ENCODE measurements around the gene ITGB3. TPM values are rescaled to one million over a fixed set of nuclear protein-coding genes. Genes with fewer than 3 reads are reported as not detected.
A peak's percentile ranks its signal among the peaks of the same experiment; 100 is the strongest.
"Not testable (repeated sequence)": the region's sequence is repeated elsewhere in the genome, so short reads cannot be mapped to it uniquely, and the experiment has no call there.

The ITGB3 gene
- total RNA-seq, 2 donors from 2014 or later = 7.8 to 283 TPM

GRCh38 chr17:47265983-47266541 lies 12.4 kb downstream of the ITGB3 start:
- peaks cover 24% of the 10 kb centered on the region for H3K27me3 Mint-ChIP-seq
- no peak for ATAC-seq

DNA sequence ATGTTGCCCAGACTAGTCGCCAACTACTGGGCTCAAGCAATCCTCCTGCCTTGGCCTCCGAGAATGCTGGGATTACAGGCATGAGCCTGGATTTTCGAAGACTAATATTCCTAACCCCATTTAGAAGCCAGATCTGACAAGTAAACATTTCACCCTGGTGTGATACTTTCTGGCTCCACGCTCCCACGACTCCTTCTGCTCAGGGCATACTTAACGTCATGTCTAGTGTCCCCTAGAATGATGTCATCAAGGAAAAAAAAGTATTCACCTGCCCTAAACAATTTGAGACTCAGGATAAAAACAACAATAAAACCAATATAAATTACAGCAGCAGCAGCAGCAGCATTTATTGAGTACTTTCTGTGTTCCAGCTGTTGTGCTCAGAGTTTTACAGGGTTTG lies 13.2 kb downstream of the ITGB3 start:
- Mint-ChIP-seq H3K4me1 (peaks cover 2% of the 10 kb centered on the region), H3K4me3 (no peak overlapping the region), H3K27ac (no peak overlapping the region), H3K27me3 (peaks cover 21% of the 10 kb centered on the region), H3K36me3 (ENCODE audit: low read depth) (no peaks in the 10 kb centered on the region)
- DNase-seq (no peak), ATAC-seq (no peak)
- H3K9me3 ChIP-seq (ENCODE audit: control insufficient read depth, low read length, poor library complexity, severe bottlenecking) = no peaks in the 10 kb centered on the region

More at GRCh38 chr17:47265983-47266541, 12.4 kb downstream of the ITGB3 start:
- Mint-ChIP-seq H3K4me3 (no peak overlapping the region), H3K4me1 (peaks cover 2% of the 10 kb centered on the region), H3K27ac (no peak overlapping the region), H3K36me3 (ENCODE audit: low read depth) (no peaks in the 10 kb centered on the region)
- DNase-seq = no peak
- no peaks in the 10 kb centered on the region for H3K9me3 ChIP-seq (ENCODE audit: control insufficient read depth, low read length, poor library complexity, severe bottlenecking)

- H3K27ac Mint-ChIP-seq = no peak overlapping the region
- no peak for ATAC-seq
These were observed 13.8 kb downstream of the ITGB3 start for GRCh38 chr17:47267354-47267828.

GRCh38 chr17:47268964-47269363 lies 15.3 kb downstream of the ITGB3 start:
- not testable (repeated sequence) for H3K27me3 Mint-ChIP-seq; DNase-seq; H3K36me3 Mint-ChIP-seq (ENCODE audit: low read depth); H3K9me3 ChIP-seq (ENCODE audit: control insufficient read depth, low read length, poor library complexity, severe bottlenecking); H3K27ac Mint-ChIP-seq; ATAC-seq; H3K4me1 Mint-ChIP-seq; H3K4me3 Mint-ChIP-seq

More at GRCh38 chr17:47267354-47267828, 13.8 kb downstream of the ITGB3 start:
- Mint-ChIP-seq H3K36me3 (ENCODE audit: low read depth) (no peaks in the 10 kb centered on the region), H3K4me3 (no peak overlapping the region), H3K4me1 (peaks cover 2% of the 10 kb centered on the region), H3K27me3 (peaks cover 15% of the 10 kb centered on the region)
- H3K9me3 ChIP-seq (ENCODE audit: control insufficient read depth, low read length, poor library complexity, severe bottlenecking) = no peaks in the 10 kb centered on the region
- DNase-seq = no peak

DNA sequence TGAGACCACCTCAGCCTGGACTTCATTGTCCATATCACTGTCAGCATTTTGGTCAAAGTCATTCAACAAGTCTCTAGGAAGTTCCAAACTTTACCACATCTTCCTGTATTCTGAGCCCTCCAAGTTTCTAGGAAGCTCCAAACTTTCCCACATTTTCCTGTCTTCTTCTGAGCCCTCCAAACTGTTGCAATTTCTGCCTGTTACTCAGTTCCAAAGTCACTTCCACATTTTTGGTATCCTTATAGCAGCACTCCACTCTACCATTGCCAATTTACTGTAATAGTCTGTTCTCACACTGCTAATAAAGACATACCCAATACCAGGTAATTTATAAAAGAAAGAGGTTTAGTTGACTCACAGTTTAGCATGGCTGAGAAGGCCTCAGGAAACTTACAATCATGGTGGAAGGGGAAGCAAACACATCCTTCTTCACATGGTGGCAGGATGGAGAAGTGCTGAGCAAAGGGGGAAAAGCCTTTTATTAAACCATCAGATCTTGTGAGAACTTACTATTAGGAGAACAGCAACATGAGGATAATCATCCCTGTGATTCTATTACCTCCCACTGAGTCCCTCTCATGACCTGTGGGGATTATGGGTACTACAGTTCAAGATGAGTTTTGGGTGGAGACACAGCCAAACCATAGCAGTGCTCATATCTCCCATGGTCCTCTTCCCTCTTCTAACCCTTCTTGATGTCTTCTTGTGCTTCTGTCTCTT lies 16.1 kb downstream of the ITGB3 start:
- H3K4me1 Mint-ChIP-seq; H3K4me3 Mint-ChIP-seq; ATAC-seq; H3K9me3 ChIP-seq (ENCODE audit: control insufficient read depth, low read length, poor library complexity, severe bottlenecking); DNase-seq; H3K27ac Mint-ChIP-seq; H3K36me3 Mint-ChIP-seq (ENCODE audit: low read depth): not testable (repeated sequence)
- H3K27me3 Mint-ChIP-seq = peaks cover 16% of the 10 kb centered on the region

- ATAC-seq = no peak
- H3K4me1 Mint-ChIP-seq = no peaks in the 10 kb centered on the region
These were observed 17.5 kb downstream of the ITGB3 start for GRCh38 chr17:47270946-47271705.

DNA sequence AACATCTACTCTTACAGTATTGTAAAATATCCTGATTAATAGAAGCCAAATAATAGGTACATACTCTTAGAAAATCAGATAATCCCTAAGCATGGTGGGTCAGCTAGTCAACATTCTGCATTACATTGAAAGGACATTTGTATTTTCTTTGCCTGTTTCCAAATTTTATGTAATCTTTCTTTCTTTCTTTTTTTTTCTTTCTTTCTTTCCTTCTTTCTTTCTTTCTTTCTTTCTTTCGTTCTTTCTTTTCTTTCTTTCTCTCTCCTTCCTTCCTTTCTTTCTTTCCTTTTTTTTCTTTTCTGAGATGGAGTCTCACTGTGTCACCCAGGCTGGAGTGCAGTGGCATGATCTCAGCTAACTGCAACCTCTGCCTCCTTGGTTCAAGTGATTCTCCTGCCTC lies 18.9 kb downstream of the ITGB3 start:
- no peak for DNase-seq
- no peaks in the 10 kb centered on the region for H3K4me1 Mint-ChIP-seq
- H3K27ac Mint-ChIP-seq = no peak overlapping the region
- H3K27me3 Mint-ChIP-seq = peaks cover 24% of the 10 kb centered on the region
- H3K4me3 Mint-ChIP-seq = no peak overlapping the region
- no peak for ATAC-seq
- no peaks in the 10 kb centered on the region for H3K9me3 ChIP-seq (ENCODE audit: control insufficient read depth, low read length, poor library complexity, severe bottlenecking)
- peaks cover 3% of the 10 kb centered on the region for H3K36me3 Mint-ChIP-seq (ENCODE audit: low read depth)

More at GRCh38 chr17:47270946-47271705, 17.5 kb downstream of the ITGB3 start:
- peaks cover 19% of the 10 kb centered on the region for H3K27me3 Mint-ChIP-seq
- no peak overlapping the region for H3K4me3 Mint-ChIP-seq
- H3K27ac Mint-ChIP-seq = no peak overlapping the region
- H3K36me3 Mint-ChIP-seq (ENCODE audit: low read depth) = peaks cover 3% of the 10 kb centered on the region
- DNase-seq = no peak
- no peaks in the 10 kb centered on the region for H3K9me3 ChIP-seq (ENCODE audit: control insufficient read depth, low read length, poor library complexity, severe bottlenecking)

DNA sequence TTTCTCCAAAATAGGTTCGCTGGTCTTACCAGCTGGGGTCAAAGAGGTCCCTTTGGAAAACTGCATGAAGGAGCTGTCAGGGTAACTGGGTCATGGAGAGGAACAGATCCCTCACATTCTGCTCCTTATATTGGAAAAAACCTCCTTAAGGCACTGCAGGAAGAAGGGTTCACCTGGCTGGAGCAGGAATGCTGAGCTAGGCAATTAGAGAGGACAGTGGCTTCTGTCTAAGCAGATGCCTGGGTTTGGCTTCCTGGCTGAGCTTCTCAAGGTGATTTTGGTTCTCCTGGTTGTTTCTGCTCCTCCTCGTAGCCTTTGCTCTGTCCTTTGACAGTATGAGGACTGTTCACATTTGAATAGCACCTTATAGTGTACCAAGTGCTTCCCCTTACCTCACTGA lies 19.6 kb downstream of the ITGB3 start:
- Mint-ChIP-seq H3K4me3 (no peak overlapping the region), H3K4me1 (no peaks in the 10 kb centered on the region), H3K27ac (no peak overlapping the region), H3K27me3 (peaks cover 24% of the 10 kb centered on the region), H3K36me3 (ENCODE audit: low read depth) (peaks cover 3% of the 10 kb centered on the region)
- no peak for DNase-seq
- no peaks in the 10 kb centered on the region for H3K9me3 ChIP-seq (ENCODE audit: control insufficient read depth, low read length, poor library complexity, severe bottlenecking)
- ATAC-seq = no peak

DNA sequence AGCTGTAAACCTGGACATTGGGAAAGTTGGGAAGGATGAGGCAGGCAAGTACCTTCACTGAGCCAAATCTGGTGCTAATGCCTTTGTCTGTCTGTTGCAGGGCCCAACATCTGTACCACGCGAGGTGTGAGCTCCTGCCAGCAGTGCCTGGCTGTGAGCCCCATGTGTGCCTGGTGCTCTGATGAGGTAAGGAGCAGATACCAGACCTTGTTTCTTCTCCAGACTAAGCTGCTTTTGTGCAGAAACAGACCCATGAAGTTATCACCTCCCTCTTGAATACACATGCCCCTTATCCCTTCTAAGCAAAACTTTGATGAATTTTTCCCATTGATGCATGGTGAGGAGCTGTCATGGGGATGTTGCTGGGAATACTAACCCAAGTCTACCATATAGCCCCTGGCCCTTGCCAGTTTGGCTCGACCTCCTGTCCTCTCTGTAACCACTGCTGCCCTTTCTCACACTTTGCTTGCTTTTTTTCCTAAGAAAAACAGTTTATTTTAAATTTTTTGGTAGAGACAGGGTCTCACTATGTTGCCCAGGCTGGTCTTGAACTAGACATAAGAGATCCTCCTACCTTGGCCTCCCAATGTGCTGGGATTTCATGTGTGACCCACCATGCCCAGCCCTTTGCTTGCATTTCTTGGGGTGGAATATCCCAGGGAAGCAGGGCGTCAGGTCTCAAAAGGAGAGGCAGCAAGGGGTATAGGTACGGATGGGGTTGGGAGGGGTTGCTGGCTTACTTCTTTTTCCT lies 20.9 kb downstream of the ITGB3 start:
- peaks cover 24% of the 10 kb centered on the region for H3K27me3 Mint-ChIP-seq
- DNase-seq (no peak), ATAC-seq (no peak)
- H3K4me3 Mint-ChIP-seq = no peak overlapping the region
- H3K36me3 Mint-ChIP-seq (ENCODE audit: low read depth) = peaks cover 3% of the 10 kb centered on the region
- H3K27ac Mint-ChIP-seq = peak overlapping the region; percentile 29
- H3K4me1 Mint-ChIP-seq = peaks cover 2% of the 10 kb centered on the region
- H3K9me3 ChIP-seq (ENCODE audit: control insufficient read depth, low read length, poor library complexity, severe bottlenecking) = no peaks in the 10 kb centered on the region

DNA sequence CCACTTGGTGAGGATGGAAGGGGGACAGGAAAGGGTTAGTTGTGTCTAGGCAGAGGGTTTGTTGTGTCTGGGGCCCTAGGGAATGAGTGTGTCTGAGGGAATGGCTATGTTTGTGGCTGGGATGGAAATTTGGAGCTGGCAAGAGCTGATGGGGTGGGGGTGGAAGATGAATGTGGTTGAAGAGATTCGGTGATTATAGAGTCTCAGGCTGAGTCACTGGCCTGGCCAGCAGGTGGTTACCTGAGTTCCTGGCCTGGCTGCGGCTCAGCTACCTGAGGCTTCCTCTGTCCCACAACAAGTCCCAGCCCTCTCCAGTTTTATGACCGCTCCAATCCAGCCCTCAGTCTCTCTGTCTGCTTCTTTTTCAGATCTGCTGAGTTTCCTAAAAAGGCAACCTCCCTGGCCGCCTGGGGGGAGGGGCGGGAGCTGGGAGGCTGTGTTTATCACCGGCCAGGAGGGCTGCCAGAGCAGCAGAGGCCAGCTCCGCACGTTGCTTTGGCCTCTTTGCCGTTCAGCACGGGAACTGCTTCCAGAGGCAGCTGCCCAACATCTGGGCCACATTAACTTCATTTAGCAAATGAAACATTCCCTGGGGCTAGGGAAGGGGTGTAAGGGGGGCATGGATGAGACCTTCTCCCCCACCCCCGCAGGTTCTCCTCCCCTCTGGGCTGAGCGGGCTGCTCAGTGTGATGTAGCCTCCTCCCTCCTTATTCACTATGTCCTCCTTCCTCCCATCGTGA lies 21.8 kb downstream of the ITGB3 start:
- no peaks in the 10 kb centered on the region for H3K9me3 ChIP-seq (ENCODE audit: control insufficient read depth, low read length, poor library complexity, severe bottlenecking)
- ATAC-seq (no peak), DNase-seq (no peak)
- peaks cover 24% of the 10 kb centered on the region for H3K27me3 Mint-ChIP-seq
- H3K4me1 Mint-ChIP-seq = peaks cover 4% of the 10 kb centered on the region
- H3K27ac Mint-ChIP-seq = no peak overlapping the region
- peaks cover 3% of the 10 kb centered on the region for H3K36me3 Mint-ChIP-seq (ENCODE audit: low read depth)
- H3K4me3 Mint-ChIP-seq = no peak overlapping the region

DNA sequence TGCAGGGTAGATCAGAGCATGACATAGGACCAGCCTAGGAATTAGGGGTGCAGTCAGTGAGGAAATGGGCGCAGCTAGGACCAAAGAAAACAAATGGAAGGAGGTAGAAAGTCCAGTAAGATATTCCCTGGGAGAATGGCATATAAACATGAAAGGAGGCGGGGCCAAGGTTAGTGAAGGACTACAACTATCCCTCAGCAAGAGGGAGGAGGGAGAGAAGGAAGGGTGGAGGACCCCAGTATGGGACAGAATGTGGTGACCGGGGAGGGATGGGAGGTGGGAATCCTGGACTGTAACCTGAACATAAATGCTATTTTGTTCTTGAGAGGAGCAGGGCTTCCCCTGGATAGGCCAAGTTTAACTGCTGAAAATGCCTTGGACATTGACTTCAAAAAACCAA lies 22.8 kb downstream of the ITGB3 start:
- ATAC-seq = no peak
- peaks cover 3% of the 10 kb centered on the region for H3K36me3 Mint-ChIP-seq (ENCODE audit: low read depth)
- no peak overlapping the region for H3K27ac Mint-ChIP-seq
- peaks cover 24% of the 10 kb centered on the region for H3K27me3 Mint-ChIP-seq
- peaks cover 6% of the 10 kb centered on the region for H3K4me1 Mint-ChIP-seq
- H3K9me3 ChIP-seq (ENCODE audit: control insufficient read depth, low read length, poor library complexity, severe bottlenecking) = no peaks in the 10 kb centered on the region
- H3K4me3 Mint-ChIP-seq = no peak overlapping the region
- no peak for DNase-seq

GRCh38 chr17:47276868-47277267 lies 23.2 kb downstream of the ITGB3 start:
- no peak for ATAC-seq
- H3K27ac Mint-ChIP-seq = no peak overlapping the region
- peaks cover 24% of the 10 kb centered on the region for H3K27me3 Mint-ChIP-seq
- no peaks in the 10 kb centered on the region for H3K9me3 ChIP-seq (ENCODE audit: control insufficient read depth, low read length, poor library complexity, severe bottlenecking)
- peaks cover 3% of the 10 kb centered on the region for H3K36me3 Mint-ChIP-seq (ENCODE audit: low read depth)
- H3K4me1 Mint-ChIP-seq = peaks cover 6% of the 10 kb centered on the region
- no peak overlapping the region for H3K4me3 Mint-ChIP-seq
- no peak for DNase-seq

Data from T-helper 17 cell (primary cell).